Astrocyte (in vitro differentiated cells and primary cell): ENCODE measurements around the gene SELENOF.

Experiments
- CTCF ChIP-seq: IDR thresholded peaks from 2 replicates; pipeline ENCODE4 v1.5.1; 2011; ENCODE audit warnings: low read depth, mild to moderate bottlenecking, inconsistent platforms, low read length, moderate library complexity; ENCODE audit not compliant: insufficient read depth
- EZH2 ChIP-seq: IDR thresholded peaks from 2 replicates; pipeline ENCODE4 v1.6.1; 2012; ENCODE audit warnings: mild to moderate bottlenecking, low read length, inconsistent platforms; ENCODE audit not compliant: insufficient read depth

- TF ChIP-seq CTCF (no peak), EZH2 (no peak)
Measured at GRCh38 chr1:86939406-86939805, 25.5 kb upstream of the SELENOF start.
